ENCODE results near the gene UPB1. TPM values are rescaled to one million over a fixed set of nuclear protein-coding genes. Genes with fewer than 3 reads are reported as not detected.

UPB1 gene
- total RNA-seq, 1 experiment from 2014 or later = 0.09 TPM

DNA sequence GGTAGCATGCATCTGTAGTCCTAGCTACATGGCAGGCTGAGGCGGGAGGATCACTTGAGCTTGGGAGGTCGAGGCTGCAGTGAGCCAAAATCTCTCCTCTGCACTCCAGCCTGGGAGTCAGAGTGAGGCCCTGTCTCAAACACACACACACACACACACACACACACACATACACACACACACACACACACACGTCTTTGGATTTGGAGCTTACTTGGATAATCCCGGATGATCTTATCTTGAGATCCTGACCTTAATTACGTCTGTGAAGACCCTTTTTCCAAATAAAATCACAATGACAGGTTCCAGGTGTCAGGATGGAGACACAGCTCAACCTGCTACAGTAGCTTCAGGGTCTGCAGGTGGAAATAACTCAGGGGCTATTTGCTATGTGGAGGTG, 1.1 kb downstream of the UPB1 start:
- Mint-ChIP-seq H3K9me3 (peaks cover 5% of the 10 kb centered on the region; the same call in 1 of the 2 replicates), H3K36me3 (no peaks in the 10 kb centered on the region; the same call in 1 of the 2 replicates), H3K4me1 (peaks cover 6% of the 10 kb centered on the region), H3K27me3 (ENCODE audit: low read depth) (peaks cover 65% of the 10 kb centered on the region), H3K4me3 (no peak overlapping the region), H3K27ac (no peak overlapping the region)
- DNase-seq (ENCODE audit: low spot score) = no peak
- ChIA-PET POLR2A (no interaction called here), CTCF (interaction anchor here (0.5 to 2.7 kb wide), 6 partner anchors 10 to 341 kb away, joined by 3 to 12 read pairs (median 6); no protein-coding TSS in a partner anchor)
- no peak for ATAC-seq
- TF ChIP-seq MXD4 (CRISPR knock-in tag; IDR thresholded peaks at IDR 0.05; ENCODE audit: borderline replicate concordance) (no peak), TP53 (CRISPR knock-in tag; IDR thresholded peaks at IDR 0.05) (no peak), NR3C1 (CRISPR knock-in tag; conservative IDR thresholded peaks at IDR 0.05; ENCODE audit: low read depth) (no peak), JUN (CRISPR knock-in tag; IDR thresholded peaks at IDR 0.05) (no peak)
- TF ChIP-seq, protein P1, sequence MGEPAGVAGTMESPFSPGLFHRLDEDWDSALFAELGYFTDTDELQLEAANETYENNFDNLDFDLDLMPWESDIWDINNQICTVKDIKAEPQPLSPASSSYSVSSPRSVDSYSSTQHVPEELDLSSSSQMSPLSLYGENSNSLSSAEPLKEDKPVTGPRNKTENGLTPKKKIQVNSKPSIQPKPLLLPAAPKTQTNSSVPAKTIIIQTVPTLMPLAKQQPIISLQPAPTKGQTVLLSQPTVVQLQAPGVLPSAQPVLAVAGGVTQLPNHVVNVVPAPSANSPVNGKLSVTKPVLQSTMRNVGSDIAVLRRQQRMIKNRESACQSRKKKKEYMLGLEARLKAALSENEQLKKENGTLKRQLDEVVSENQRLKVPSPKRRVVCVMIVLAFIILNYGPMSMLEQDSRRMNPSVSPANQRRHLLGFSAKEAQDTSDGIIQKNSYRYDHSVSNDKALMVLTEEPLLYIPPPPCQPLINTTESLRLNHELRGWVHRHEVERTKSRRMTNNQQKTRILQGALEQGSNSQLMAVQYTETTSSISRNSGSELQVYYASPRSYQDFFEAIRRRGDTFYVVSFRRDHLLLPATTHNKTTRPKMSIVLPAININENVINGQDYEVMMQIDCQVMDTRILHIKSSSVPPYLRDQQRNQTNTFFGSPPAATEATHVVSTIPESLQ (CRISPR knock-in tag; IDR thresholded peaks at IDR 0.05) = no peak

DNA sequence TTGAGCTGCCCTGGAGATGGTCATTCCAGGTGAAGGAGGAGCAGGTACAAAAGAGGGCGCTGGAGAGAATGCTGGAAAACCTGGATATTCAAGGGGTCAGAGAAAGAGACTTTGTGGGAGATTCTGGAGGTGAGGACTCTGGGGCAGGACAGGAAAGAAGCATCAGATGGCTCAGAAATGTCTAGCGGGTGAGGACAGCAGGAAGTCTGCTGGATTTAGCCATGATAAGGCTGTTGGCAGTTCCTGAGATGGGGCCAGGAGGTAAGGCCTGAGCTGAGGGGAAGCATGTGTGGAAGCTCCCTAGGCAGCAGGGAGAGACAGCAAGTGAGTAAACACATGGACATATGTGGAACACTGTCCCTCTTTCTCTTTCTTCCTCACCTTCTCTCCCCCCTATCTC, 1.5 kb downstream of the UPB1 start:
- TF ChIP-seq RELA (CRISPR knock-in tag; IDR thresholded peaks at IDR 0.05; ENCODE audit: borderline replicate concordance) (no peak), TCF7 (CRISPR knock-in tag; IDR thresholded peaks at IDR 0.05; ENCODE audit: low read depth) (no peak)
- TF ChIP-seq, protein P2, sequence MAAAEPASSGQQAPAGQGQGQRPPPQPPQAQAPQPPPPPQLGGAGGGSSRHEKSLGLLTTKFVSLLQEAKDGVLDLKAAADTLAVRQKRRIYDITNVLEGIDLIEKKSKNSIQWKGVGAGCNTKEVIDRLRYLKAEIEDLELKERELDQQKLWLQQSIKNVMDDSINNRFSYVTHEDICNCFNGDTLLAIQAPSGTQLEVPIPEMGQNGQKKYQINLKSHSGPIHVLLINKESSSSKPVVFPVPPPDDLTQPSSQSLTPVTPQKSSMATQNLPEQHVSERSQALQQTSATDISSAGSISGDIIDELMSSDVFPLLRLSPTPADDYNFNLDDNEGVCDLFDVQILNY (CRISPR knock-in tag; IDR thresholded peaks at IDR 0.05) = no peak
- TF ChIP-seq, protein P3, sequence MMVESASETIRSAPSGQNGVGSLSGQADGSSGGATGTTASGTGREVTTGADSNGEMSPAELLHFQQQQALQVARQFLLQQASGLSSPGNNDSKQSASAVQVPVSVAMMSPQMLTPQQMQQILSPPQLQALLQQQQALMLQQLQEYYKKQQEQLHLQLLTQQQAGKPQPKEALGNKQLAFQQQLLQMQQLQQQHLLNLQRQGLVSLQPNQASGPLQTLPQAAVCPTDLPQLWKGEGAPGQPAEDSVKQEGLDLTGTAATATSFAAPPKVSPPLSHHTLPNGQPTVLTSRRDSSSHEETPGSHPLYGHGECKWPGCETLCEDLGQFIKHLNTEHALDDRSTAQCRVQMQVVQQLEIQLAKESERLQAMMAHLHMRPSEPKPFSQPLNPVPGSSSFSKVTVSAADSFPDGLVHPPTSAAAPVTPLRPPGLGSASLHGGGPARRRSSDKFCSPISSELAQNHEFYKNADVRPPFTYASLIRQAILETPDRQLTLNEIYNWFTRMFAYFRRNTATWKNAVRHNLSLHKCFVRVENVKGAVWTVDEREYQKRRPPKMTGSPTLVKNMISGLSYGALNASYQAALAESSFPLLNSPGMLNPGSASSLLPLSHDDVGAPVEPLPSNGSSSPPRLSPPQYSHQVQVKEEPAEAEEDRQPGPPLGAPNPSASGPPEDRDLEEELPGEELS (CRISPR knock-in tag; IDR thresholded peaks at IDR 0.05) = no peak
- TF ChIP-seq, protein P4, sequence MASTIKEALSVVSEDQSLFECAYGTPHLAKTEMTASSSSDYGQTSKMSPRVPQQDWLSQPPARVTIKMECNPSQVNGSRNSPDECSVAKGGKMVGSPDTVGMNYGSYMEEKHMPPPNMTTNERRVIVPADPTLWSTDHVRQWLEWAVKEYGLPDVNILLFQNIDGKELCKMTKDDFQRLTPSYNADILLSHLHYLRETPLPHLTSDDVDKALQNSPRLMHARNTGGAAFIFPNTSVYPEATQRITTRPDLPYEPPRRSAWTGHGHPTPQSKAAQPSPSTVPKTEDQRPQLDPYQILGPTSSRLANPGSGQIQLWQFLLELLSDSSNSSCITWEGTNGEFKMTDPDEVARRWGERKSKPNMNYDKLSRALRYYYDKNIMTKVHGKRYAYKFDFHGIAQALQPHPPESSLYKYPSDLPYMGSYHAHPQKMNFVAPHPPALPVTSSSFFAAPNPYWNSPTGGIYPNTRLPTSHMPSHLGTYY (CRISPR knock-in tag; IDR thresholded peaks at IDR 0.05) = no peak
- H3K36me3 Mint-ChIP-seq = no peaks in the 10 kb centered on the region; the same call in 1 of the 2 replicates
- peaks cover 60% of the 10 kb centered on the region for H3K27me3 Mint-ChIP-seq (ENCODE audit: low read depth)
- no peak overlapping the region for H3K4me3 Mint-ChIP-seq
- H3K4me1 Mint-ChIP-seq = peaks cover 6% of the 10 kb centered on the region
- CTCF ChIA-PET = interaction anchor here (0.5 to 2.7 kb wide), 6 partner anchors 10 to 341 kb away, joined by 3 to 12 read pairs (median 6); no protein-coding TSS in a partner anchor
- POLR2A ChIA-PET = no interaction called here
- ATAC-seq = no peak
- peaks cover 5% of the 10 kb centered on the region; the same call in 1 of the 2 replicates for H3K9me3 Mint-ChIP-seq
- no peak for DNase-seq (ENCODE audit: low spot score)
- H3K27ac Mint-ChIP-seq = no peak overlapping the region

DNA sequence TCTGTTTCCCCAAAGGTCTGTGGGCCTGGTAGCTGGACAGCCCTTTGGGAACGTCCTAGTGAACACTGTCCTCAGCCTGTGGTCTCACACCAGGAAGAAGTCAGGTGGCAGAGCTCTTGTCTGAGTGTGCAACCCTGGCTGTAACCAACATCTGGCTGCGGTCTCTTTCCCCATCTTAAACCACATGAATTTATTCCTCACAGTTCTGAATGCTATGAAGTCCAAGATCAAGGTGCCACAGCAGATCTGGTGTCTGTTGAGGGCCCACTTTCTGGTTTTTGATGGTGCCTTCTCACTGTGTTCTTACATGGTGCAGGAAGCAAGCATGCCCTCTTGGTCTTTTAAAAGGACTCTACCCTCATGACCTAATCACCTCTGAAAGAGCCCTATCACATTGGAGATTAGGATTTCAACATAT, 2.7 kb downstream of the UPB1 start:
- H3K27me3 Mint-ChIP-seq (ENCODE audit: low read depth) = peaks cover 50% of the 10 kb centered on the region
- H3K4me1 Mint-ChIP-seq = peaks cover 8% of the 10 kb centered on the region
- H3K27ac Mint-ChIP-seq = no peak overlapping the region
- DNase-seq (ENCODE audit: low spot score) = no peak
- ChIA-PET POLR2A (no interaction called here), CTCF (interaction anchor here (1.2 to 12.0 kb wide), 3 partner anchors 10 to 73 kb away, joined by 8 to 271 read pairs (median 11); partner anchors contain the start of gene ADORA2A)
- peaks cover 5% of the 10 kb centered on the region; the same call in 1 of the 2 replicates for H3K9me3 Mint-ChIP-seq
- no peak for TF ChIP-seq ATF1 (CRISPR knock-in tag; IDR thresholded peaks at IDR 0.05)
- no peak for TF ChIP-seq JAZF1 (CRISPR knock-in tag; IDR thresholded peaks at IDR 0.05)
- TF ChIP-seq, protein P5, sequence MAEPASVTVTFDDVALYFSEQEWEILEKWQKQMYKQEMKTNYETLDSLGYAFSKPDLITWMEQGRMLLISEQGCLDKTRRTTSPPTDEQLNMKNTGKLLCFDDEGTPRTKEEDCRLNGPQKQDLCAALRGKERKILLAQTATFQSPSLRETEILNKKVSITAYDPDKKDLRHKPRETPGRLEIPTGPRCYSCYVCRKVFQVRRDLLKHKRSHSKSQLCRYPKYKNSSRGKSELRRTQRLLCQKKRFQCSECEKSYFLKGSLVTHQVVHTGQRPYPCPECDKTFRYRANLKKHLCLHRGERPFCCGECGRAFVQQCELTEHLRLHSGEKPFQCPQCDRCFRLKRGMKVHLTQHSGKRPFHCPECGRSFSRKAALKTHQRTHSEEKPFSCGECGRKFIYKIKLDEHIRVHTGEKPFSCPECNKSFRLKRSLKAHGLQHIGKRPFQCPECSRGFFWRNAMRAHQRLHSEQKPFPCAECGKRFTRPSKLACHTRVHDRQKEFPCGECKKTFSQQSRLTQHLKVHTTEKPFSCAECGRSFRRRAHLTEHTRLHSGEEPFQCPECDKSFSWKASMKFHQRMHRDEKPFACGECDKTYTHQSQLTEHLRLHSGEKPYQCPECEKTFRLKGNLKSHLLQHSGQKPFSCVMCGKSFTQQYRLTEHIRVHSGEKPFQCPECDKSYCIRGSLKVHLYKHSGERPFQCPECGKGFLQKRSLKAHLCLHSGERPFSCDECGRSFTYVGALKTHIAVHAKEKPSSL (CRISPR knock-in tag; conservative IDR thresholded peaks at IDR 0.05) = no peak
- TF ChIP-seq NFE2L1 (CRISPR knock-in tag; IDR thresholded peaks at IDR 0.05) = no peak
- TF ChIP-seq, protein P6, sequence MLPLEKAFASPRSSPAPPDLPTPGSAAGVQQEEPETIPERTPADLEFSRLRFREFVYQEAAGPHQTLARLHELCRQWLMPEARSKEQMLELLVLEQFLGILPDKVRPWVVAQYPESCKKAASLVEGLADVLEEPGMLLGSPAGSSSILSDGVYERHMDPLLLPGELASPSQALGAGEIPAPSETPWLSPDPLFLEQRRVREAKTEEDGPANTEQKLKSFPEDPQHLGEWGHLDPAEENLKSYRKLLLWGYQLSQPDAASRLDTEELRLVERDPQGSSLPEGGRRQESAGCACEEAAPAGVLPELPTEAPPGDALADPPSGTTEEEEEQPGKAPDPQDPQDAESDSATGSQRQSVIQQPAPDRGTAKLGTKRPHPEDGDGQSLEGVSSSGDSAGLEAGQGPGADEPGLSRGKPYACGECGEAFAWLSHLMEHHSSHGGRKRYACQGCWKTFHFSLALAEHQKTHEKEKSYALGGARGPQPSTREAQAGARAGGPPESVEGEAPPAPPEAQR (CRISPR knock-in tag; IDR thresholded peaks at IDR 0.05) = no peak
- TF ChIP-seq, protein P7, sequence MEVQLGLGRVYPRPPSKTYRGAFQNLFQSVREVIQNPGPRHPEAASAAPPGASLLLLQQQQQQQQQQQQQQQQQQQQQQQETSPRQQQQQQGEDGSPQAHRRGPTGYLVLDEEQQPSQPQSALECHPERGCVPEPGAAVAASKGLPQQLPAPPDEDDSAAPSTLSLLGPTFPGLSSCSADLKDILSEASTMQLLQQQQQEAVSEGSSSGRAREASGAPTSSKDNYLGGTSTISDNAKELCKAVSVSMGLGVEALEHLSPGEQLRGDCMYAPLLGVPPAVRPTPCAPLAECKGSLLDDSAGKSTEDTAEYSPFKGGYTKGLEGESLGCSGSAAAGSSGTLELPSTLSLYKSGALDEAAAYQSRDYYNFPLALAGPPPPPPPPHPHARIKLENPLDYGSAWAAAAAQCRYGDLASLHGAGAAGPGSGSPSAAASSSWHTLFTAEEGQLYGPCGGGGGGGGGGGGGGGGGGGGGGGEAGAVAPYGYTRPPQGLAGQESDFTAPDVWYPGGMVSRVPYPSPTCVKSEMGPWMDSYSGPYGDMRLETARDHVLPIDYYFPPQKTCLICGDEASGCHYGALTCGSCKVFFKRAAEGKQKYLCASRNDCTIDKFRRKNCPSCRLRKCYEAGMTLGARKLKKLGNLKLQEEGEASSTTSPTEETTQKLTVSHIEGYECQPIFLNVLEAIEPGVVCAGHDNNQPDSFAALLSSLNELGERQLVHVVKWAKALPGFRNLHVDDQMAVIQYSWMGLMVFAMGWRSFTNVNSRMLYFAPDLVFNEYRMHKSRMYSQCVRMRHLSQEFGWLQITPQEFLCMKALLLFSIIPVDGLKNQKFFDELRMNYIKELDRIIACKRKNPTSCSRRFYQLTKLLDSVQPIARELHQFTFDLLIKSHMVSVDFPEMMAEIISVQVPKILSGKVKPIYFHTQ (CRISPR knock-in tag; IDR thresholded peaks at IDR 0.05) = no peak
- no peak for TF ChIP-seq ZNF263 (CRISPR knock-in tag; IDR thresholded peaks at IDR 0.05; ENCODE audit: low read depth)
- no peak for TF ChIP-seq MYBL2 (CRISPR knock-in tag; IDR thresholded peaks at IDR 0.05)
- no peak for TF ChIP-seq IRF2 (CRISPR knock-in tag; IDR thresholded peaks at IDR 0.05; ENCODE audit: borderline replicate concordance, low read depth)
- H3K4me3 Mint-ChIP-seq = no peak overlapping the region
- no peaks in the 10 kb centered on the region; the same call in 1 of the 2 replicates for H3K36me3 Mint-ChIP-seq
- ATAC-seq = no peak

Data from WTC11 (cell line).